MM.1S (cell line): ENCODE data around the gene CACNB4.

Experiments used
- DNase-seq: peaks from one replicate; pipeline ENCODE4 v3.0.0-alpha.2; 2015
- H2AFZ ChIP-seq: fragments of 300-600 bp; sonication (generic); 2 replicates; pipeline ENCODE4 v1.6.0; 2016; ENCODE audit warnings: antibody characterized with exemption, low read length
- H3F3A ChIP-seq: fragments of 300-600 bp; sonication (generic); 2 replicates; pipeline ENCODE4 v1.6.1; 2016; ENCODE audit warnings: mild to moderate bottlenecking, antibody characterized with exemption, low read length, moderate library complexity, mixed read lengths; ENCODE audit not compliant: insufficient read depth
- H3K27ac ChIP-seq: fragments of 300-600 bp; sonication (generic); 2 replicates; pipeline ENCODE4 v1.5.1; 2016; ENCODE audit warnings: mild to moderate bottlenecking, low read length
- H3K27me3 ChIP-seq: fragments of 300-600 bp; sonication (generic); replicated peaks from 2 replicates; pipeline ENCODE4 v1.6.0; 2016; ENCODE audit warnings: low read length; ENCODE audit not compliant: insufficient read depth
- H3K36me3 ChIP-seq: fragments of 300-600 bp; sonication (generic); replicated peaks from 2 replicates; pipeline ENCODE4 v1.6.1; 2016; ENCODE audit warnings: mild to moderate bottlenecking, low read length, mixed read lengths; ENCODE audit not compliant: insufficient read depth
- H3K4me1 ChIP-seq: fragments of 300-600 bp; sonication (generic); 2 replicates; pipeline ENCODE4 v1.6.1; 2016; ENCODE audit warnings: low read length, mixed read lengths
- H3K4me2 ChIP-seq: fragments of 300-600 bp; sonication (generic); 2 replicates; pipeline ENCODE4 v1.6.0; 2016; ENCODE audit warnings: low read depth, low read length
- H3K4me3 ChIP-seq: fragments of 300-600 bp; sonication (generic); 2 replicates; pipeline ENCODE4 v1.5.1; 2016; ENCODE audit warnings: low read length, mixed read lengths
- H3K79me2 ChIP-seq: fragments of 300-600 bp; sonication (generic); 2 replicates; pipeline ENCODE4 v1.6.1; 2016; ENCODE audit warnings: mixed run types, low read length, mixed read lengths
- H3K9ac ChIP-seq: fragments of 300-600 bp; sonication (generic); 2 replicates; pipeline ENCODE4 v1.6.1; 2016; ENCODE audit warnings: low read length, mixed read lengths
- H3K9me2 ChIP-seq: fragments of 300-600 bp; sonication (generic); replicated peaks from 2 replicates; pipeline ENCODE4 v1.6.1; 2016; ENCODE audit warnings: mild to moderate bottlenecking, low read length, mixed read lengths; ENCODE audit not compliant: insufficient read depth
- H3K9me3 ChIP-seq: fragments of 300-600 bp; sonication (generic); replicated peaks from 2 replicates; pipeline ENCODE4 v1.6.1; 2016; ENCODE audit warnings: mild to moderate bottlenecking, low read length, mixed read lengths; ENCODE audit not compliant: insufficient read depth
- H4K20me1 ChIP-seq: fragments of 300-600 bp; sonication (generic); 2 replicates; pipeline ENCODE4 v1.6.1; 2016; ENCODE audit warnings: mild to moderate bottlenecking, low read length, moderate library complexity, mixed read lengths; ENCODE audit not compliant: insufficient read depth
- CTCF ChIP-seq: fragments of 300-600 bp; sonication (generic); IDR thresholded peaks from 2 replicates; pipeline ENCODE4 v1.5.1; 2016; ENCODE audit warnings: antibody characterized with exemption, low read length, mixed read lengths
- EZH2 ChIP-seq: fragments of 300-600 bp; sonication (generic); optimal IDR thresholded peaks from 2 replicates; pipeline ENCODE3; 2017; ENCODE audit warnings: low read depth, mild to moderate bottlenecking, antibody characterized with exemption, low read length, mixed read lengths
- EZH2phosphoT487 ChIP-seq: fragments of 300-600 bp; sonication (generic); IDR thresholded peaks from 2 replicates; pipeline ENCODE4 v1.6.1; 2018; ENCODE audit warnings: antibody characterized with exemption, low read length

CACNB4 gene

GRCh38 chr2:152078662-152079061, 20.2 kb downstream of the CACNB4 start:
- H3K36me3 ChIP-seq = no peaks in the 10 kb centered on the region
- TF ChIP-seq EZH2 = no peak
- TF ChIP-seq EZH2phosphoT487 = no peak
- TF ChIP-seq CTCF = no peak
- no peak for DNase-seq
- no peak overlapping the region for H2AFZ ChIP-seq
- H3F3A ChIP-seq = no peaks in the 10 kb centered on the region
- H3K4me1 ChIP-seq = no peaks in the 10 kb centered on the region
- no peaks in the 10 kb centered on the region for H3K9me2 ChIP-seq
- no peak overlapping the region for H3K27ac ChIP-seq
- H3K79me2 ChIP-seq = no peaks in the 10 kb centered on the region
- no peak overlapping the region for H3K4me2 ChIP-seq
- H3K27me3 ChIP-seq = no peaks in the 10 kb centered on the region
- H3K9ac ChIP-seq = no peak overlapping the region
- H3K4me3 ChIP-seq = no peak overlapping the region
- H3K9me3 ChIP-seq = no peaks in the 10 kb centered on the region
- no peaks in the 10 kb centered on the region for H4K20me1 ChIP-seq

GRCh38 chr2:152078023-152078422, 20.8 kb downstream of the CACNB4 start:
- H3K27ac ChIP-seq = no peak overlapping the region
- no peaks in the 10 kb centered on the region for H3K4me1 ChIP-seq
- no peak overlapping the region for H2AFZ ChIP-seq
- no peaks in the 10 kb centered on the region for H4K20me1 ChIP-seq
- no peaks in the 10 kb centered on the region for H3K9me2 ChIP-seq
- no peaks in the 10 kb centered on the region for H3F3A ChIP-seq
- no peak for TF ChIP-seq EZH2
- no peak for TF ChIP-seq EZH2phosphoT487
- no peak for TF ChIP-seq CTCF
- DNase-seq = no peak
- no peak overlapping the region for H3K4me3 ChIP-seq
- H3K27me3 ChIP-seq = no peaks in the 10 kb centered on the region
- H3K9me3 ChIP-seq = no peaks in the 10 kb centered on the region
- no peak overlapping the region for H3K4me2 ChIP-seq
- no peaks in the 10 kb centered on the region for H3K79me2 ChIP-seq
- H3K36me3 ChIP-seq = no peaks in the 10 kb centered on the region
- H3K9ac ChIP-seq = no peak overlapping the region

DNA sequence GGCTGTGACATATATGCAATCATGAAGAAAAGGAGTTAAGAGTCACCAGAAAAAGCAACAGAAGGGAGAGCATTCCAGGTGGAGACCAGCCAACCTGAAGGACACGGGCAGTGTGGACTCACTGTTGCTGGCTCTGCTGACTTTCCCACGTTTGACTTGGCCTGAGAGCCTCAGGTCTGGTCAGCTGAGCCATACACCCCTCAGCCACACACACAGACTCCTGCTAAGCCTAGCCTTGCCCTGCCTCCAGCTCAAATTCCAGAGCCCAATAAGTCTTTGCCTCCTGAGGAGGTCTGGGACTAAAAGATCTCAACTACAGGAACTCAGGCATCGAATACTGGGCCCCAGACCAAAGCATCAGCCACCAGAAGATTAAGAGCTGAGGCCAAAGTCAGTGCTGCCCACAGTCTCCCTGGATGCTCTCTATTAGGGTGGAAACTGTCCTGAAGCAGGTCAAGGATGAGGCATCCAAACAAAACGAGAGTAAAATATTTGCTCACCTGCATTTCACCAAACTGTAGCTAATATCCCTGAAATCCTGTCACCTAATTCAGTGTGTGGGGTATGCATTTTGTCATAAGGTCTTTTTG, 23.3 kb downstream of the CACNB4 start:
- DNase-seq = no peak
- H3F3A ChIP-seq = no peaks in the 10 kb centered on the region
- H3K27ac ChIP-seq = no peak overlapping the region
- no peaks in the 10 kb centered on the region for H3K36me3 ChIP-seq
- TF ChIP-seq EZH2 = no peak
- no peak for TF ChIP-seq CTCF
- TF ChIP-seq EZH2phosphoT487 = no peak
- H3K9me2 ChIP-seq = no peaks in the 10 kb centered on the region
- no peaks in the 10 kb centered on the region for H3K27me3 ChIP-seq
- H3K4me2 ChIP-seq = no peak overlapping the region
- H4K20me1 ChIP-seq = no peaks in the 10 kb centered on the region
- no peaks in the 10 kb centered on the region for H3K79me2 ChIP-seq
- H3K9ac ChIP-seq = no peak overlapping the region
- H3K9me3 ChIP-seq = no peaks in the 10 kb centered on the region
- H3K4me3 ChIP-seq = no peak overlapping the region
- no peak overlapping the region for H2AFZ ChIP-seq
- no peaks in the 10 kb centered on the region for H3K4me1 ChIP-seq
